ENCODE results near the gene PPIL4. TPM values are rescaled to one million over a fixed set of nuclear protein-coding genes. Genes with fewer than 3 reads are reported as not detected.

PPIL4 gene
- total and polyA plus RNA-seq, 7 experiments from 2014 or later = 15.3 to 42.9 (median 28.1) TPM

DNA sequence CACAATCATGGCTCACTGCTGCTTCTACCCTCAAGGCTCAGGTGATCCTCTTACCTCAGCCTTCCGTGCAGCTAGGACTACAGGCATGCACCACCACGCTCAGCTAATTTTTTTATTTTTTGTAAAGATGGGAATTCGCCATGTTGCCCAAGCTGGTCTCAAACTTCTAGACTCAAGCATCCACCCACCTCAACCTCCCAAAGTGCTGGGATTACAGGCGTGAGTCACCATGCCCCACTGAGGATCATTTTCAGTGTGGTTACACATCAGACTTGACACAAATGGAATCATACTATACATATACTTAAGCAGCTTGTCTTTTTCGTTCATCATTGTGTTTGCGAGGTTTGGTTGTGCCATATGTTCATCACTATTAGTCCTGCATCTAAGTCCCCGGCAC is 87.6 kb downstream of the PPIL4 start:
- no peaks in the 10 kb centered on the region for H3K27me3 Mint-ChIP-seq
- Histone ChIP-seq H3K27me3 (ENCODE audit: control insufficient read depth in 2 of 2, insufficient read depth in 2 of 2, low read length in 2 of 2) (no peaks in the 10 kb centered on the region), H3K9me3 (ENCODE audit: control insufficient read depth in 2 of 3, low read length in 3 of 3) (no peaks in the 10 kb centered on the region), H3K4me3 (ENCODE audit: low read length) (no peak overlapping the region), H3K4me1 (ENCODE audit: control insufficient read depth in 2 of 2, insufficient read depth in 2 of 2, low read length in 2 of 2) (no peaks in the 10 kb centered on the region), H3K27ac (ENCODE audit: low read depth, low read length) (no peak overlapping the region), H3K36me3 (ENCODE audit: control insufficient read depth in 2 of 3, insufficient read depth in 3 of 3, low read length in 3 of 3) (peaks cover 0 to 45% (median 21%) of the 10 kb centered on the region in 3 experiments)
- no peak for ATAC-seq
- H3K36me3 Mint-ChIP-seq = peaks cover 16 to 27% (median 19%) of the 10 kb centered on the region in 5 donors
- no peak for DNase-seq
- ChIA-PET POLR2A (interaction anchor here (0.7 kb wide), 1 partner anchor 66 kb away, joined by 3 read pairs; no protein-coding TSS in a partner anchor), CTCF (interaction anchor here (1.1 kb wide), 1 partner anchor 26 kb away, joined by 3 read pairs; no protein-coding TSS in a partner anchor)
- intact Hi-C loops (cut with micrococcal nuclease) = no loop called here
- H3K9me3 Mint-ChIP-seq = peaks cover 0 to 2% (median 0%) of the 10 kb centered on the region in 11 donors
- no peak overlapping the region for H3K27ac Mint-ChIP-seq
- H3K4me1 Mint-ChIP-seq = peaks cover 0 to 13% (median 4%) of the 10 kb centered on the region in 7 donors
- H3K4me3 Mint-ChIP-seq = no peak overlapping the region

- peak overlapping the region in 1 of 9 donors; percentile 20 for H3K27ac Mint-ChIP-seq
- intact Hi-C loops (cut with micrococcal nuclease) = no loop called here
- no peaks in the 10 kb centered on the region for H3K9me3 ChIP-seq (ENCODE audit: control insufficient read depth in 2 of 3, low read length in 3 of 3)
- no peak for DNase-seq
- no peaks in the 10 kb centered on the region for H3K27me3 ChIP-seq (ENCODE audit: control insufficient read depth in 2 of 2, insufficient read depth in 2 of 2, low read length in 2 of 2)
- H3K4me3 Mint-ChIP-seq = no peak overlapping the region
- H3K9me3 Mint-ChIP-seq = peaks cover 0 to 2% (median 0%) of the 10 kb centered on the region in 11 donors
- no peak for ATAC-seq
- H3K4me3 ChIP-seq (ENCODE audit: low read length) = no peak overlapping the region
- peaks cover 10 to 25% (median 16%) of the 10 kb centered on the region in 5 donors for H3K36me3 Mint-ChIP-seq
- CTCF ChIA-PET = interaction anchor here (1.1 kb wide), 1 partner anchor 26 kb away, joined by 3 read pairs; no protein-coding TSS in a partner anchor
- H3K4me1 ChIP-seq (ENCODE audit: control insufficient read depth in 2 of 2, insufficient read depth in 2 of 2, low read length in 2 of 2) = no peaks in the 10 kb centered on the region
- H3K4me1 Mint-ChIP-seq = peaks cover 0 to 8% (median 0%) of the 10 kb centered on the region in 7 donors
- no peak overlapping the region for H3K27ac ChIP-seq (ENCODE audit: low read depth, low read length)
- H3K27me3 Mint-ChIP-seq = no peaks in the 10 kb centered on the region
- POLR2A ChIA-PET = no interaction called here
- H3K36me3 ChIP-seq (ENCODE audit: control insufficient read depth in 2 of 3, insufficient read depth in 3 of 3, low read length in 3 of 3) = peaks cover 0 to 47% (median 21%) of the 10 kb centered on the region in 3 experiments
Measured at GRCh38 chr6:149457316-149457884, 88.4 kb downstream of the PPIL4 start.

GRCh38 chr6:149456311-149457021 is 89.4 kb downstream of the PPIL4 start:
- peaks cover 0 to 44% (median 21%) of the 10 kb centered on the region in 3 experiments for H3K36me3 ChIP-seq (ENCODE audit: control insufficient read depth in 2 of 3, insufficient read depth in 3 of 3, low read length in 3 of 3)
- H3K36me3 Mint-ChIP-seq = peaks cover 9 to 25% (median 15%) of the 10 kb centered on the region in 5 donors
- no peak for ATAC-seq

DNA sequence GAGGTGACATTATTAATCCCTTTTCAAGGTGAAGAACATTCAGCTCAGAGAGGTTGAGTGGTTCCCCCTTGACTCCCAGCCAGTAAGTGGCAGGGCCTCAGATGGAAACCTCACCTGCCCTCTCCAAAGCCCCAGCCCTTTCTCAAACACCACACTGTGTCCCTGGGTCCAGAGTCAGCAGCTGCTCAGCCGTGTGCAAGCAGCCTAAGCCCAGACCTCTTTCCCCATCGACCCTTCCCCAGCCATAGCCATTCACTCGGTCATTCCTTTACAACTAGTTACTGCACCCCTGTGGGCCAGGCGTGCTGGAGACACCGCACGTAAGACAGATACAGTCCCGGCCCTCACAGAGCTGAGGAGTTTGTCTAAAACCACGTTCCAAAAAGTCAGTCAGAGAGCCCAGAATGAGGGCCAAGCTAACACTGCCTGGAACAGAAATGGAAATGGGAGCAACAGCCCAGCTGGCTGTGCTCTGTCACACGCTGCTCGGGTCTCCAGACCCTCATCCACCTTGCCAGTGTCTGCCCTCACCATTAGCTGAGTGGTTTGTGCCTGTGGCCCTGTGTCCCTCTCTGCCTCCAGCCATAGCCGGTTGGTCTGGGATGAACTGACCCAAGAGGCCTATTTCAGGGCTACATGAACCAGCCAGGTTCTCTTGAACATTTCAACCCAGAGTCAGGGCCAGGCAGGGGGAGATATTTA is 90.7 kb downstream of the PPIL4 start:
- Mint-ChIP-seq H3K4me3 (no peak overlapping the region), H3K9me3 (no peaks in the 10 kb centered on the region), H3K36me3 (peaks cover 9 to 20% (median 14%) of the 10 kb centered on the region in 5 donors), H3K27ac (peak overlapping the region in 3 of 9 donors; percentile 15 to 62 (median 38)), H3K4me1 (peaks cover 0 to 12% (median 0%) of the 10 kb centered on the region in 7 donors), H3K27me3 (no peaks in the 10 kb centered on the region)
- ChIA-PET CTCF (interaction anchor here (0.7 to 1.8 kb wide), 2 partner anchors 62 to 257 kb away, joined by 4 read pairs; no protein-coding TSS in a partner anchor), POLR2A (no interaction called here)
- no peak overlapping the region for H3K4me3 ChIP-seq (ENCODE audit: low read length)
- no peak overlapping the region for H3K27ac ChIP-seq (ENCODE audit: low read depth, low read length)
- no peak for ATAC-seq
- peaks cover 0 to 41% (median 21%) of the 10 kb centered on the region in 3 experiments for H3K36me3 ChIP-seq (ENCODE audit: control insufficient read depth in 2 of 3, insufficient read depth in 3 of 3, low read length in 3 of 3)
- DNase-seq = no peak
- intact Hi-C loops (cut with micrococcal nuclease) = no loop called here
- H3K27me3 ChIP-seq (ENCODE audit: control insufficient read depth in 2 of 2, insufficient read depth in 2 of 2, low read length in 2 of 2) = no peaks in the 10 kb centered on the region
- H3K9me3 ChIP-seq (ENCODE audit: control insufficient read depth in 2 of 3, low read length in 3 of 3) = no peaks in the 10 kb centered on the region
- no peaks in the 10 kb centered on the region for H3K4me1 ChIP-seq (ENCODE audit: control insufficient read depth in 2 of 2, insufficient read depth in 2 of 2, low read length in 2 of 2)

More at GRCh38 chr6:149456311-149457021, 89.4 kb downstream of the PPIL4 start:
- H3K4me1 Mint-ChIP-seq = peaks cover 0 to 12% (median 0%) of the 10 kb centered on the region in 7 donors
- H3K27me3 Mint-ChIP-seq = no peaks in the 10 kb centered on the region
- intact Hi-C loops (cut with micrococcal nuclease) = no loop called here
- CTCF ChIA-PET = no interaction called here
- no peak overlapping the region for H3K4me3 ChIP-seq (ENCODE audit: low read length)
- peaks cover 0 to 2% (median 0%) of the 10 kb centered on the region in 11 donors for H3K9me3 Mint-ChIP-seq
- no peak overlapping the region for H3K27ac Mint-ChIP-seq
- DNase-seq = peak in 1 of 9 donors; percentile 6
- POLR2A ChIA-PET = no interaction called here
- no peaks in the 10 kb centered on the region for H3K9me3 ChIP-seq (ENCODE audit: control insufficient read depth in 2 of 3, low read length in 3 of 3)
- no peak overlapping the region for H3K27ac ChIP-seq (ENCODE audit: low read depth, low read length)
- no peaks in the 10 kb centered on the region for H3K4me1 ChIP-seq (ENCODE audit: control insufficient read depth in 2 of 2, insufficient read depth in 2 of 2, low read length in 2 of 2)
- H3K4me3 Mint-ChIP-seq = no peak overlapping the region
- no peaks in the 10 kb centered on the region for H3K27me3 ChIP-seq (ENCODE audit: control insufficient read depth in 2 of 2, insufficient read depth in 2 of 2, low read length in 2 of 2)

Other genes starting within 250 kb of the PPIL4 start
- gene TAB2, start 228.3 kb downstream of the PPIL4 start, total RNA-seq = 100 to 1,000 TPM in 4 of 5 experiments, 10 to 100 TPM in 1; 98.3 to 234 (median 119) TPM
- 10 to 100 TPM; 15.7 to 17.5 TPM for gene TAB2, start 228.3 kb downstream of the PPIL4 start, polyA plus RNA-seq
- gene SUMO4, start 145.8 kb downstream of the PPIL4 start, total RNA-seq = 10 to 100 TPM in 2 of 5 experiments, 1 to 10 TPM in 3; 5.0 to 19.9 (median 7.4) TPM
- 1 to 10 TPM in 1 of 2 donors, under 1 TPM in 1; 0.36 to 2.0 TPM for gene SUMO4, start 145.8 kb downstream of the PPIL4 start, polyA plus RNA-seq
- gene ZC3H12D, start 61.0 kb downstream of the PPIL4 start, total RNA-seq = 10 to 100 TPM; 30.1 to 85.6 (median 74.1) TPM
- 1 to 10 TPM; 1.8 to 2.3 TPM for gene ZC3H12D, start 61.0 kb downstream of the PPIL4 start, polyA plus RNA-seq
- gene GINM1, start 20.3 kb upstream of the PPIL4 start, total RNA-seq = 10 to 100 TPM; 14.4 to 27.3 (median 19.9) TPM
- gene GINM1, start 20.3 kb upstream of the PPIL4 start, polyA plus RNA-seq = 10 to 100 TPM; 24.6 to 25.4 TPM
- 10 to 100 TPM; 14.1 to 22.6 (median 16.7) TPM for gene KATNA1, start 102.7 kb upstream of the PPIL4 start, total RNA-seq
- gene KATNA1, start 102.7 kb upstream of the PPIL4 start, polyA plus RNA-seq = 10 to 100 TPM; 21.7 to 32.8 TPM
- 10 to 100 TPM; 33.3 to 49.5 (median 44.6) TPM for gene LATS1, start 172.1 kb upstream of the PPIL4 start, total RNA-seq
- 10 to 100 TPM; 14.2 to 17.7 TPM for gene LATS1, start 172.1 kb upstream of the PPIL4 start, polyA plus RNA-seq
- gene NUP43, start 200.5 kb upstream of the PPIL4 start, total RNA-seq = 10 to 100 TPM; 14.0 to 70.7 (median 60.2) TPM
- gene NUP43, start 200.5 kb upstream of the PPIL4 start, polyA plus RNA-seq = 1 to 10 TPM; 5.1 to 6.6 TPM
- 10 to 100 TPM; 26.6 to 84.9 (median 47.1) TPM for gene PCMT1, start 203.7 kb upstream of the PPIL4 start, total RNA-seq
- 100 to 1,000 TPM; 132 to 135 TPM for gene PCMT1, start 203.7 kb upstream of the PPIL4 start, polyA plus RNA-seq

Data from naive thymus-derived CD4-positive, alpha-beta T cell (primary cell).